22Rv1 (cell line): ENCODE data around the gene LCLAT1.

Experiments
- ZFX ChIP-seq: fragments of 450-650 bp; IDR thresholded peaks from 2 replicates; pipeline ENCODE4 v1.6.1; 2017; ENCODE audit warnings: antibody characterized with exemption, borderline replicate concordance
- TF ChIP-seq, protein P1 (sequence below): fragments of 450-650 bp; IDR thresholded peaks from 2 replicates; pipeline ENCODE4 v1.5.1; 2017; ENCODE audit warnings: mild to moderate bottlenecking

DNA sequence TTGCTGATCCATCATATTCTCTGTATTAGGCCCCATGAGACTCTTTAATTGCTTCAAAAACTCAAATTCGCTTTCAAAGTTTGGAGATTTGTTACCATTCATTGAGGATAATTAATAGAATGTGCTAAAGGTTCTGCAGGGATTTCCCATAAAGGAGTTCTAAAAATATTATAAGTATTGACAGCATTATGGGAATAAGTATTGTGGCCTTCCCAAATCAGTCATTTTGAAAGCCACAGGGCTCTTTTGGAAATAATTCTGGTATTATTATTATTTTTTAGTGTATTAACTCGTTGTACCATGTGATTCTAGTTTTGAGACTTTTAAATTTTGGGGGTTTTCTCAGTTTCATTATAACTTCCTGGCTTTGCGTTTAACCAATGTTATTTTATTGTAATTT is 37.1 kb downstream of the LCLAT1 start:
- no peak for TF ChIP-seq ZFX
- TF ChIP-seq, protein P1, sequence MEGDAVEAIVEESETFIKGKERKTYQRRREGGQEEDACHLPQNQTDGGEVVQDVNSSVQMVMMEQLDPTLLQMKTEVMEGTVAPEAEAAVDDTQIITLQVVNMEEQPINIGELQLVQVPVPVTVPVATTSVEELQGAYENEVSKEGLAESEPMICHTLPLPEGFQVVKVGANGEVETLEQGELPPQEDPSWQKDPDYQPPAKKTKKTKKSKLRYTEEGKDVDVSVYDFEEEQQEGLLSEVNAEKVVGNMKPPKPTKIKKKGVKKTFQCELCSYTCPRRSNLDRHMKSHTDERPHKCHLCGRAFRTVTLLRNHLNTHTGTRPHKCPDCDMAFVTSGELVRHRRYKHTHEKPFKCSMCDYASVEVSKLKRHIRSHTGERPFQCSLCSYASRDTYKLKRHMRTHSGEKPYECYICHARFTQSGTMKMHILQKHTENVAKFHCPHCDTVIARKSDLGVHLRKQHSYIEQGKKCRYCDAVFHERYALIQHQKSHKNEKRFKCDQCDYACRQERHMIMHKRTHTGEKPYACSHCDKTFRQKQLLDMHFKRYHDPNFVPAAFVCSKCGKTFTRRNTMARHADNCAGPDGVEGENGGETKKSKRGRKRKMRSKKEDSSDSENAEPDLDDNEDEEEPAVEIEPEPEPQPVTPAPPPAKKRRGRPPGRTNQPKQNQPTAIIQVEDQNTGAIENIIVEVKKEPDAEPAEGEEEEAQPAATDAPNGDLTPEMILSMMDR, result no peak
